HFFc6 (cell line): ENCODE data around the gene CLDN1. TPM values are rescaled to one million over a fixed set of nuclear protein-coding genes. Genes with fewer than 3 reads are reported as not detected.
"Not testable (repeated sequence)": the region's sequence is repeated elsewhere in the genome, so short reads cannot be mapped to it uniquely, and the experiment has no call there.

Experiments
- DNase-seq: peaks from one replicate; pipeline ENCODE4 v3.0.0-alpha.2; 2018
- H3K27ac Mint-ChIP-seq: 2 replicates; pipeline ENCODE4 v1.8.0; 2020; ENCODE audit warnings: mild to moderate bottlenecking, mixed read lengths
- H3K27me3 Mint-ChIP-seq: 2 replicates; pipeline ENCODE4 v1.8.0; 2021; ENCODE audit warnings: mild to moderate bottlenecking, moderate library complexity, mixed read lengths; ENCODE audit not compliant: insufficient read depth
- H3K36me3 Mint-ChIP-seq: 2 replicates; pipeline ENCODE4 v1.8.0; 2021; ENCODE audit warnings: low read depth, mixed read lengths
- H3K4me1 Mint-ChIP-seq: 2 replicates; pipeline ENCODE4 v1.8.0; 2020; ENCODE audit warnings: low read depth, mixed read lengths
- H3K4me3 Mint-ChIP-seq: 2 replicates; pipeline ENCODE4 v1.8.0; 2020; ENCODE audit warnings: mild to moderate bottlenecking, moderate library complexity, mixed read lengths
- H3K9me3 Mint-ChIP-seq: 2 replicates; pipeline ENCODE4 v1.8.0; 2020; ENCODE audit warnings: mild to moderate bottlenecking, mixed read lengths
- CTCF ChIP-seq: fragments of 200-600 bp; sonication (generic); IDR thresholded peaks from 2 replicates; pipeline ENCODE4 v1.5.0; 2021; ENCODE audit warnings: antibody characterized with exemption, mild to moderate bottlenecking
- total RNA-seq, 6 experiments: library from RNA; stranded (reverse); fragmentation: NEBNext Ultra II Directional; extraction: Animal tissue kit (Norgen Biotek cat#: 25700); gene quantifications; 2 replicates in 1 of 6; 3 replicates in 5 of 6; pipeline ENCODE4 v1.2.3, GENCODE V29; 2021

Gene CLDN1
- total RNA-seq, 6 experiments from 2014 or later, result 0.61 to 0.85 (median 0.79) TPM

GRCh38 chr3:190269101-190269500 lies 53.1 kb downstream of the CLDN1 start:
- Mint-ChIP-seq H3K9me3 (no peaks in the 10 kb centered on the region), H3K4me1 (peaks cover 22% of the 10 kb centered on the region), H3K27ac (no peak overlapping the region), H3K27me3 (no peaks in the 10 kb centered on the region), H3K36me3 (no peaks in the 10 kb centered on the region), H3K4me3 (no peak overlapping the region)
- DNase-seq, result no peak
- TF ChIP-seq CTCF, result no peak

GRCh38 chr3:190267464-190267863 lies 54.8 kb downstream of the CLDN1 start:
- H3K4me1 Mint-ChIP-seq, result peaks cover 22% of the 10 kb centered on the region
- H3K4me3 Mint-ChIP-seq, H3K9me3 Mint-ChIP-seq, H3K36me3 Mint-ChIP-seq, H3K27me3 Mint-ChIP-seq, DNase-seq, H3K27ac Mint-ChIP-seq: not testable (repeated sequence)

- Mint-ChIP-seq H3K4me3 (no peak overlapping the region), H3K27ac (no peak overlapping the region), H3K27me3 (no peaks in the 10 kb centered on the region), H3K36me3 (no peaks in the 10 kb centered on the region), H3K4me1 (peaks cover 22% of the 10 kb centered on the region), H3K9me3 (no peaks in the 10 kb centered on the region)
- no peak for DNase-seq
- no peak for TF ChIP-seq CTCF
Measured at GRCh38 chr3:190266913-190267290, 55.3 kb downstream of the CLDN1 start.

- DNase-seq, result no peak
- no peaks in the 10 kb centered on the region for H3K27me3 Mint-ChIP-seq
- peak overlapping the region; percentile 17; the same call in 1 of the 2 replicates for H3K4me3 Mint-ChIP-seq
- H3K36me3 Mint-ChIP-seq, result no peaks in the 10 kb centered on the region
- peaks cover 22% of the 10 kb centered on the region for H3K4me1 Mint-ChIP-seq
- no peak for TF ChIP-seq CTCF
- no peaks in the 10 kb centered on the region for H3K9me3 Mint-ChIP-seq
- peak overlapping the region; percentile 32; the same call in 1 of the 2 replicates for H3K27ac Mint-ChIP-seq
Measured at GRCh38 chr3:190266265-190266912, 55.9 kb downstream of the CLDN1 start.

GRCh38 chr3:190265796-190266195 lies 56.5 kb downstream of the CLDN1 start:
- no peak for TF ChIP-seq CTCF
- DNase-seq, result peak; percentile 42
- no peaks in the 10 kb centered on the region for H3K9me3 Mint-ChIP-seq

GRCh38 chr3:190265126-190265525 lies 57.1 kb downstream of the CLDN1 start:
- Mint-ChIP-seq H3K36me3 (no peaks in the 10 kb centered on the region), H3K27me3 (no peaks in the 10 kb centered on the region), H3K9me3 (no peaks in the 10 kb centered on the region), H3K27ac (no peak overlapping the region; the same call in 1 of the 2 replicates), H3K4me3 (no peak overlapping the region), H3K4me1 (peaks cover 22% of the 10 kb centered on the region)
- DNase-seq, result peak; percentile 3
- no peak for TF ChIP-seq CTCF

More at GRCh38 chr3:190265796-190266195, 56.5 kb downstream of the CLDN1 start:
- H3K36me3 Mint-ChIP-seq, result no peaks in the 10 kb centered on the region
- H3K27ac Mint-ChIP-seq, result peak overlapping the region; percentile 43; the same call in 1 of the 2 replicates
- peaks cover 22% of the 10 kb centered on the region for H3K4me1 Mint-ChIP-seq
- H3K4me3 Mint-ChIP-seq, result peak overlapping the region; percentile 17; the same call in 1 of the 2 replicates
- no peaks in the 10 kb centered on the region for H3K27me3 Mint-ChIP-seq
